IgD-negative memory B cell (primary cell): Measurements from ENCODE around the gene HIVEP3. TPM values are rescaled to one million over a fixed set of nuclear protein-coding genes. Genes with fewer than 3 reads are reported as not detected.

Experiments
- H3K27ac Mint-ChIP-seq, 3 donors: one replicate each; pipeline ENCODE4 v1.8.0; 2020 to 2022; ENCODE audit warnings: mild to moderate bottlenecking in 3 of 3, mixed read lengths in 3 of 3, moderate library complexity in 1 of 3
- H3K27me3 Mint-ChIP-seq: one replicate; pipeline ENCODE4 v1.8.0; 2021; ENCODE audit warnings: mixed read lengths
- H3K36me3 Mint-ChIP-seq: one replicate; pipeline ENCODE4 v1.8.0; 2020; ENCODE audit warnings: mild to moderate bottlenecking, mixed read lengths
- H3K4me1 Mint-ChIP-seq, 3 donors: one replicate each; pipeline ENCODE4 v1.8.0; 2020 to 2022; ENCODE audit warnings: mixed read lengths in 3 of 3, mild to moderate bottlenecking in 1 of 3
- H3K4me3 Mint-ChIP-seq, 4 donors: one replicate each; pipeline ENCODE4 v1.8.0; 2020 to 2022; ENCODE audit warnings: mild to moderate bottlenecking in 4 of 4, mixed read lengths in 4 of 4, moderate library complexity in 3 of 4
- H3K9me3 Mint-ChIP-seq, 3 donors: one replicate each; pipeline ENCODE4 v1.8.0; 2020 to 2021; ENCODE audit warnings: mixed read lengths in 3 of 3, mild to moderate bottlenecking in 1 of 3
- polyA plus RNA-seq: library from polyadenylated mRNA; unstranded; fragments of 300-500 nt; fragmentation: Illumina TruSeq; gene quantifications from one replicate; pipeline ENCODE4 v1.2.3, GENCODE V29; 2021

HIVEP3 gene
- polyA plus RNA-seq, 1 donor from 2014 or later: 1.4 TPM

- no peaks in the 10 kb centered on the region for H3K9me3 Mint-ChIP-seq
- no peaks in the 10 kb centered on the region for H3K36me3 Mint-ChIP-seq
- no peaks in the 10 kb centered on the region for H3K27me3 Mint-ChIP-seq
- H3K27ac Mint-ChIP-seq: no peak overlapping the region
- no peak overlapping the region for H3K4me3 Mint-ChIP-seq
- peaks cover 13 to 50% (median 39%) of the 10 kb centered on the region in 3 donors for H3K4me1 Mint-ChIP-seq
Observed at GRCh38 chr1:41642922-41643821, 275.6 kb downstream of the HIVEP3 start.

- H3K27me3 Mint-ChIP-seq: no peaks in the 10 kb centered on the region
- no peaks in the 10 kb centered on the region for H3K36me3 Mint-ChIP-seq
- H3K4me1 Mint-ChIP-seq: peaks cover 22 to 59% (median 43%) of the 10 kb centered on the region in 3 donors
- no peak overlapping the region for H3K27ac Mint-ChIP-seq
- no peak overlapping the region for H3K4me3 Mint-ChIP-seq
- H3K9me3 Mint-ChIP-seq: no peaks in the 10 kb centered on the region
Observed at GRCh38 chr1:41641941-41642527, 276.7 kb downstream of the HIVEP3 start.

GRCh38 chr1:41641475-41641814 is 277.3 kb downstream of the HIVEP3 start:
- Mint-ChIP-seq H3K9me3 (no peaks in the 10 kb centered on the region), H3K4me1 (peaks cover 22 to 57% (median 44%) of the 10 kb centered on the region in 3 donors), H3K27ac (no peak overlapping the region), H3K36me3 (no peaks in the 10 kb centered on the region), H3K4me3 (peak overlapping the region in 2 of 4 donors; percentile 12 to 56), H3K27me3 (no peaks in the 10 kb centered on the region)

- Mint-ChIP-seq H3K9me3 (no peaks in the 10 kb centered on the region), H3K36me3 (no peaks in the 10 kb centered on the region), H3K27me3 (no peaks in the 10 kb centered on the region), H3K4me1 (peaks cover 24 to 52% (median 43%) of the 10 kb centered on the region in 3 donors), H3K4me3 (peak overlapping the region in 2 of 4 donors; percentile 18 to 56), H3K27ac (peak overlapping the region in 2 of 3 donors; percentile 17 to 79)
Observed at GRCh38 chr1:41640756-41641474, 277.8 kb downstream of the HIVEP3 start.

- peaks cover 28 to 51% (median 40%) of the 10 kb centered on the region in 3 donors for H3K4me1 Mint-ChIP-seq
- no peaks in the 10 kb centered on the region for H3K36me3 Mint-ChIP-seq
- no peaks in the 10 kb centered on the region for H3K9me3 Mint-ChIP-seq
- H3K27ac Mint-ChIP-seq: peak overlapping the region in 2 of 3 donors; percentile 17 to 88
- H3K4me3 Mint-ChIP-seq: peak overlapping the region in 2 of 4 donors; percentile 71 to 76
- no peaks in the 10 kb centered on the region for H3K27me3 Mint-ChIP-seq
Observed at GRCh38 chr1:41640141-41640751, 278.5 kb downstream of the HIVEP3 start.

- Mint-ChIP-seq H3K4me3 (peak overlapping the region in 2 of 4 donors; percentile 67 to 80), H3K27me3 (no peaks in the 10 kb centered on the region), H3K9me3 (no peaks in the 10 kb centered on the region), H3K27ac (peak overlapping the region; percentile 3 to 60 (median 60)), H3K4me1 (peaks cover 28 to 44% (median 34%) of the 10 kb centered on the region in 3 donors), H3K36me3 (no peaks in the 10 kb centered on the region)
Observed at GRCh38 chr1:41639332-41639936, 279.3 kb downstream of the HIVEP3 start.

GRCh38 chr1:41638086-41639024 is 280.4 kb downstream of the HIVEP3 start:
- no peaks in the 10 kb centered on the region for H3K27me3 Mint-ChIP-seq
- H3K36me3 Mint-ChIP-seq: no peaks in the 10 kb centered on the region
- H3K4me3 Mint-ChIP-seq: peak overlapping the region in 2 of 4 donors; percentile 17 to 53
- peak overlapping the region in 1 of 3 donors; percentile 26 for H3K27ac Mint-ChIP-seq
- peaks cover 28 to 49% (median 37%) of the 10 kb centered on the region in 3 donors for H3K4me1 Mint-ChIP-seq
- no peaks in the 10 kb centered on the region for H3K9me3 Mint-ChIP-seq

- no peaks in the 10 kb centered on the region for H3K36me3 Mint-ChIP-seq
- peak overlapping the region in 2 of 3 donors; percentile 32 to 54 for H3K27ac Mint-ChIP-seq
- no peaks in the 10 kb centered on the region for H3K27me3 Mint-ChIP-seq
- peaks cover 28 to 50% (median 37%) of the 10 kb centered on the region in 3 donors for H3K4me1 Mint-ChIP-seq
- no peaks in the 10 kb centered on the region for H3K9me3 Mint-ChIP-seq
- H3K4me3 Mint-ChIP-seq: peak overlapping the region in 2 of 4 donors; percentile 17 to 72
Observed at GRCh38 chr1:41637367-41637766, 281.4 kb downstream of the HIVEP3 start.

- H3K36me3 Mint-ChIP-seq: peaks cover 3% of the 10 kb centered on the region
- peaks cover 0 to 2% (median 0%) of the 10 kb centered on the region in 3 donors for H3K9me3 Mint-ChIP-seq
- no peaks in the 10 kb centered on the region for H3K27me3 Mint-ChIP-seq
- peaks cover 36 to 49% (median 37%) of the 10 kb centered on the region in 3 donors for H3K4me1 Mint-ChIP-seq
- no peak overlapping the region for H3K4me3 Mint-ChIP-seq
- peak overlapping the region in 1 of 3 donors; percentile 90 for H3K27ac Mint-ChIP-seq
Observed at GRCh38 chr1:41633764-41634163, 285.0 kb downstream of the HIVEP3 start.

- no peaks in the 10 kb centered on the region for H3K27me3 Mint-ChIP-seq
- peaks cover 7% of the 10 kb centered on the region for H3K36me3 Mint-ChIP-seq
- H3K4me3 Mint-ChIP-seq: no peak overlapping the region
- peaks cover 0 to 2% (median 0%) of the 10 kb centered on the region in 3 donors for H3K9me3 Mint-ChIP-seq
- H3K27ac Mint-ChIP-seq: peak overlapping the region in 1 of 3 donors; percentile 90
- H3K4me1 Mint-ChIP-seq: peaks cover 34 to 45% (median 38%) of the 10 kb centered on the region in 3 donors
Observed at GRCh38 chr1:41632781-41633575, 285.7 kb downstream of the HIVEP3 start.

GRCh38 chr1:41631971-41632370 is 286.8 kb downstream of the HIVEP3 start:
- Mint-ChIP-seq H3K27me3 (no peaks in the 10 kb centered on the region), H3K36me3 (peaks cover 9% of the 10 kb centered on the region), H3K9me3 (peaks cover 0 to 2% (median 0%) of the 10 kb centered on the region in 3 donors), H3K27ac (no peak overlapping the region), H3K4me1 (peaks cover 26 to 36% (median 35%) of the 10 kb centered on the region in 3 donors), H3K4me3 (no peak overlapping the region)

- no peak overlapping the region for H3K4me3 Mint-ChIP-seq
- peak overlapping the region in 1 of 3 donors; percentile 46 for H3K27ac Mint-ChIP-seq
- peaks cover 12% of the 10 kb centered on the region for H3K36me3 Mint-ChIP-seq
- H3K27me3 Mint-ChIP-seq: no peaks in the 10 kb centered on the region
- peaks cover 26 to 40% (median 38%) of the 10 kb centered on the region in 3 donors for H3K4me1 Mint-ChIP-seq
- H3K9me3 Mint-ChIP-seq: peaks cover 0 to 2% (median 0%) of the 10 kb centered on the region in 3 donors
Observed at GRCh38 chr1:41631154-41631553, 287.6 kb downstream of the HIVEP3 start.
